GM21825 (cell line): ENCODE measurements around the gene LARGE1.

ENCODE experiments used
- ATAC-seq: cut with Tn5 transposase; IDR thresholded peaks from one replicate; pipeline ENCODE4 v1.9.1; 2021; ENCODE audit warnings: mild to moderate bottlenecking, moderate library complexity; ENCODE audit not compliant: unreplicated experiment

LARGE1 gene

DNA sequence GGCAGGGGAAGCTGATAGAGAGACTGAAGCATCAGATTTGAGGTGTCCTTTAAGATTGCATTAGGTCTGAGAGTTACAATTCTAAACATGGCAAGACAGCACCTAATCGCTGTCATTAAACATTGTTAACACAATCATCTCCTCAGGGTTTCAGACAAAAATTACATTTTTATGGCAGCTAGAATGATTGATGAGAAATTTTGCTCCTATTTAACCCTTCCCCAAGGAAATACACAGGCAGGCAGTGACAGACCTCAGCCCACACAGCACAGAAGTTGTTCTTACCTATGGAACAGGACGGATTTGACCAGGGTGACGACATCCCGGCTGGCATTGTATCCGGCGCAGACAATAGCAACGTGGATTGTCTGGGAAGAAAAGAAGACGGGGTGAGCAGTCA lies 294.3 kb downstream of the LARGE1 start:
- ATAC-seq, result no peak

DNA sequence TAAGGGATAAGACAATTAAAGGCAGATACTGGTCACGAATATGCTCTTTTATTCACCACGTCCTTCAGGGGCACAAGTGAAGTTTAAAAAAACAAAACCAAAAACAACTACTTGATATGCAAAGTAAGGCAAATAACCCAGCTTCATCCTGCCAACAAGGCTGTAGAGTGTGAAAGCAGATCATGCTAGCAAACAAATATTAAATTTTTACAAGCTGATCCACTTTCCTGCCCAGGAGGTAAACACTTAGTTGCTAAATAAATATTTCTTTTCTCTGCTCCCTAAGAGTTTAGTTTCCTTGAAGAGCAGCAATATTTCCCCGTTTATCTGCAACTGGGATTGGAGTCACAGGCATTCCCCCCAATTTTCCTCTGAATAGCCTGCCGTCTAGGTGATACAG lies 300.2 kb downstream of the LARGE1 start:
- no peak for ATAC-seq

DNA sequence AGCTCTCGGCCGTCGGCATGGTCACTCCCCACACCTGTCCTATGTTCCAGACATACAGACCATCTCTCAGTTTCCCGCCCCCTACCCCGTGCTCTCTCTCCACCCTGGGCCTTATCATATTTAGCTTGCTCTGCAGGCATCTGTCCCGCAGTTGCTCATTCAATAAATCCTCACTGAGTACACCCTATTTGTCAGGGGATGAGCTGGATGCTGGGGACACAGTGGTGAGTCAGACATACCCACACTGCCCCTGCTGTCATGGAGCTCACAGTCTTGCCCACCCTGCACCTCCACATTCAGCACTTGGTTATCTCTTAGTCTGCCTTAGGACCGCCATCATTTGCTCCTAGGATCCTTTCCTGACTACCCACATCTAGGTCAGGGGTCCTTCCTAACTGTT lies 313.8 kb downstream of the LARGE1 start:
- no peak for ATAC-seq

DNA sequence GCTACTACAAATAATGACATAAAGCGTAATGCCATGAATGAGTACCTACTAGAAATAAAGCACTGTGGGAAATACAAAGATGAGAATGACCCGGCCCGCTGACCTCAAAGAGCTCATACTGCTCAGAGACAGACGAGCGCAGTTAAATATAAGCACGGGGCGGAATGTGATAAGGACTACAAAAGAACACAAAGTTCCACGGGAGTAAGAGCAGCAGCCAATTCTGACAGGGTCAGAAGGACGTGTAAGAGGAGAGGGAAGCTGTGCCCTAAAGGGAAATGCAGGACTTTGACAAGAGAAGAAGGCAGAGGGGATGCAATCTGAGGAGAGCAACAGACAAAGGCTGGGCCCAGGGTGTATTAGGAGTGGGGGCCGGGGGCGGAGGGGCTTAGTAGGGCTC lies 314.6 kb downstream of the LARGE1 start:
- ATAC-seq, result no peak

DNA sequence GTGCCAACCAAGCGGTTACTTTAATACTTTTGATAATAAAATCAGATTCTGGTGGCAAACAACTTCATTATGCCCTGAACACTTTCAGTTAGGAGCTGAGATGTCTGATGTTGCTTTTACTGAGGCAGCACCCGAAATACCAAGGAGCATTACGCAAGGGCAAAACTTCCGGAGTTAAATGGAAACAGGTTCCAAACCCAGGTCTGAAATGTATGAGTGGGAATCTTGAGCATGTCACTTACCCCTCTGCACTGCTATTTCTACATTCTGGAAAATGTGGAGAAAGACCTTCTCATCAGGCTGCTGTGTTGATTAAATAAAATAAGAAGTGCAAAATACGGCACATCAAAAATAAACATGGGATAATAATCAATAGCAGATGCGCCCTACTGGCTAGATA lies 315.1 kb downstream of the LARGE1 start:
- no peak for ATAC-seq

DNA sequence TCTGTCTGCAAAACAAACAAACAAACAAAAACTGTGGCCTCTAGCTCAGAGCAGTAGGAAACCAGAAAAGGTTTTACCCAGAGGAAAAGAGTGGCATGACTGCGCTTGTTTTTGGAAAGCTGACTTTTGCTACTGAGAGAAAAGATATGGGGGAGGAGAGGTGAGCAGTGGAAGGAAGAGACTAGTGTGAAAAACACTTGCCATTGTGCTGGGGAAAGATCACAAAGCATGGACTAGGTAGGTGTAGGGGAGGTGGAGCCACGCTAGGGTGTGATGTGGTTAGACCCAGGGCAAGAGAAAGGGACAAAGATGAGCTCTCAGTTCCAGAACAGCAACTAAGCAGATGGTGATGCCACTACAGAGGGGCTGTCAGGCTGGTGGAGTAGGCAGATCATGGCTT lies 319.2 kb downstream of the LARGE1 start:
- no peak for ATAC-seq

DNA sequence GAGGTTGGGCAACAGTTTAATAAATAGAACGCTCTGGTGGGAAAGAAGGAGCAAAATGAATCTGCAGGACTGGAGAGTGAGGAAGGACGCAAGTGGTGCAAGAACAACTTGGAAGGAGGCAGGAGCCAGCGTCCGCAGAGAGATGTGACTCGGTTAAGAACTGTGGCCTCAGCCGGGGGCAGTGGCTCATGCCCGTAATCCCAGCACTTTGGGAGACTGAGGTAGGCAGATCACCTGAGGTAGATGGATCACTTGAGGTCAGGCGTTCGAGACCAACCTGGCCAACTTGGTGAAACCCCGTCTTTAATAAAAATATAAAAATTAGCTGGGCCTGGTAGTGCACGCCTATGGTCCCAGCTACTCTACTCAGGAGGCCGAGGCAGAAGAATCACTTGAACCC lies 319.7 kb downstream of the LARGE1 start:
- ATAC-seq, result no peak

DNA sequence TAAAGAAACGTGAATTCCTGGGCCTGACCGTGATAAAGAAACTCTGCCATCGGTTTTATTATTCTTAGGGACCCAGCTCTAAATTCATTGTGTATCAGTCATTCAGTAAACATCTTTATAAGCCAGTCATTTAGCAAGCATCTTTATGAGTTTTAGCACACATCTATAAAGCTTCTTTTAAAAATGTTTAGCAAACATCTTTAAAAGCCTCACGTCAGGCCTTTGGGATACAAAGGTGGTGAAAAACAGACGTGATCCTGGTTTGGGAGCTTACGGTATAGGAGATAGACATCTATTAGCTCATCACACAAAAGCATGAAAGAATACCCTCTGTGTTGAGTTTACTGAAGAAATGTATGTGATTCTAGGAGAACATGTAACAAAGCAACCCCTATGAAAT lies 320.2 kb downstream of the LARGE1 start:
- ATAC-seq, result no peak

DNA sequence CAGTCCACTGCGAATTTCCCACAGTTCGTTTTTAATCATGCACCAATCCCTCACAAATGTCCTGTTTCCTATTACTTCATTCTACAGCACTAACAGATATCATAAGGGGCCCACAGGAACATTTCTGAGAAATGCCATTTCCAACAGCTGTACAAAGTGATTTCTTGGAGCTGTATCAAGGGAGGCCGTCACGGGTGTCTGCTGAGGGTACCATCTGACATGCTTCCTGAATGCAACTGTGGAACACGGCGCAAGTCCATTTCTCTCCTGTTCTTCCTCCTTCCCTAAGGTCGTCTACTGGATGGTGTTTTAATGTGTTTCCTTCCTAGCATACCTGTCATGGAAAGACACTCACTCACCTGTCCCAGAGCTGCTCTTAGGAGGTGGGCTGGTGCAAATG lies 320.7 kb downstream of the LARGE1 start:
- ATAC-seq, result no peak

DNA sequence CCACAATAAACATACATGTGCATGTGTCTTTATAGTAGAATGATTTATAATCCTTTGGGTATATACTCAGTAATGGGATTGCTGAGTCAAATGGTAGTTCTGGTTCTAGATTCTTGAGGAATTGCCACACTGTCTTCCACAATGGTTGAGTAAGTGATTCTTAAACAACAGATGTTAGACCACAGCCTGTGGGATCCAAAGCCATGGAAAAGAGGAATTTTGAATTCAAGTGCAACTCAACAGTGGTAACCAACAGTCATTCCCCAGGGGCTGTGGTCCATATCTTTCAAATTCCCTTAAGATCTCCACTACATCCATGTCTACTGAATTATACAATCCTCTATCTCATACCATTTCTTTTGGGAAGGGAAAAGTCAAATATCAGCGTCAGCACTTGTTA lies 321.5 kb downstream of the LARGE1 start:
- no peak for ATAC-seq

DNA sequence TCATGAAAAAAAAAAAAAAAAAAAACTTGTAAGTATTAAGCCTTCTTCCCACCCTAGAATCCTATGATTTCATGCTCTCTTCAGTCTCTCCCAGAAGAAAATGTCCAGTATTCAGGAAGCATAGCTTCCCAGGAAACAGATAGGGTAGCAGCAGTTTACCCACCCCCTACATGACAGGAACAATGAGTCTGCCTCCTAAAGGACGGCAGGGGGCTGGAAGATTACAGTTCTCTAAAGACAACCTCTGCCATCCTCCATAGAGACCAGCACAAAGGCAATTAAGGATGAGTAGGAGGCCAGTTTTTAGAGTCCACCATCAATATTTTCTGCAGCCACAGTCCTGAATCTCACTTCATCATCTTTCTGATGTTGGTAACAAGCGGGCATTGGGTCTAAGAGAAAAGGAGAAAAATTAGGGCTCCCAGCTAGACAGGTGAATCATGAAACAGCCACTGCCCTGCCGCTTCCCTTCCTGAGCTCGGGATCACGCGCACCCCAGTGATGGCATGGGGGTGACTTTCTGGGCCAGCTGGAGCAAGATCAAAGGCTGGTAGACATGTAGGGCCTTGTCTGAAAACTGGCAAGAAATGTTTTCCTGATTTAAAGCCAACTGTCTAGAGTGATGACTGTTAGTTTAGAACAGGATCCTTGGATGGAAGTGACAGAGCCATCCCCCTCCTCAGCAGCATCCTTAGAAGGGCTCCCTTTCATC lies 322.8 kb downstream of the LARGE1 start:
- no peak for ATAC-seq

DNA sequence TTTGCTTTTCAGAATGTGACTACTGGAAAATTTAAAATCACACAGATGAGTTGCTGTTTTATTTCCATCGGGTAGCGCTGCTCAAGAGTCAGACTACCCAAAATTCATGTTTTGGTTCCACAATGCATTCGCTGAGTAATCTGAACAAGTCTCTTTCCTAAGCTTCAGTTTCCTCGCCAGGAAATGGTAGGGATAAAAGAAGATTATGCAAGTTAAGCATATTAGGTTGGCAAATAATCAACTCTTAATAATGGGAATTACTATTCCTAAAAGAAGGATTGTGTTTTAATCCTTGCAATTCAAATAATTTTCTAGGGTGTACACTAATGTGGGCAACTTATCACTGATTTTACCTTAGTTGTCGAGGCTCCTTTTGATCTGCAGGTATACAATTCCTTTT lies 326.5 kb downstream of the LARGE1 start:
- no peak for ATAC-seq

DNA sequence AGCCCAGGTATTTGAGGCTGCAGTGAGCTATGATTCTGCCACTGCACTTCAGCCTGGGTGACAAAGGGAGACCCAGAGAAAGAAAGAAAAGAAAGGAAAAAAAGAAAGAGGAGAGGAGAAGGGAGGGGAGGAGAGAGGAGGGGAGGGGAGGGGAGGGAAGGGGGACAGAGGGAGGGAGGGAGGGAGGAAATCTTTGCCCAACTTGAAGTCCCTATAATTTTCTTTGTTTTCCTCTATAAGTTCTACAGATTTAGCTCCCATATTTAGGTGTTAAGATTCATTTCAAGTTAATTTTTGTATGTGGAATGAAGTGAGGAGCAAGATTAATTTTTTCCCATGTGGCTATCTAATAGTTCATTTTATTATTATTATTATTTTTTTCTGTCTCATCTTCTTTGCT lies 328.3 kb downstream of the LARGE1 start:
- no peak for ATAC-seq

DNA sequence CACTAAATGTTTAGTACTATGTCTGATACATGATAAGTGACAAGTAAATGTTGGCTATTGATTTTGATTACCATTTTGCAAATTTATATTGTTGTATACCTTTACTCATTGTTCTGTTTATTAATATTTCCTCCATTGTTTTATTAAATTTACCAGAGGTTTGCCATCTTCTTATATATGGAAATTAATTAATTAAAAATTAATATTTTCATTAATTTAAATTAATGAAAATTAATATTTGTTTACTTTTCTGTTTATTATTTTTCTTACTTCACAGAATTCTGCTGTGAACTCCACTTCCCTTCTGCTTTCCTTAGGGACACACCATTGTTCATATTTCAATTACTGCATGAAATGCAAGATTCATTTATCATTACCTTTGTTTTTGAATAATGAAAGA lies 331.0 kb downstream of the LARGE1 start:
- ATAC-seq, result no peak

DNA sequence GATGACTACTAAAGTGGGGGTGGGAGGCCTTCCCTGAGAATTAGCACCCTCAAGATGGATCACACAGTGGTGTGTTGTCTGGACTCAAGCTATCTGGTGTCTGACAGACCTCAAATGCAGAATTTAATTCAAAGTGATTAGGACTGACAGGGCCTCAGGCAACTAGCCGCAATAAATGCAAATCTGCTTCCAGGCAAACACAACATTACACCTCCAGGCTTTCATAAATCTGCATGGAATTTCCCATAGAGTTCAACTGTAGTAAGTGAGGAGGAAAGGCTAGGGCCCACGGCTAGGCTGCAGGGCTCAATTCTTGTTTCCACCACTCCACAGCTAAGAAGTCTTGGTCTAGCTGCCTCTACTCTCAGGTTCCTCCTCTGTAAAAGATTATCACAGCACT lies 331.4 kb downstream of the LARGE1 start:
- no peak for ATAC-seq

DNA sequence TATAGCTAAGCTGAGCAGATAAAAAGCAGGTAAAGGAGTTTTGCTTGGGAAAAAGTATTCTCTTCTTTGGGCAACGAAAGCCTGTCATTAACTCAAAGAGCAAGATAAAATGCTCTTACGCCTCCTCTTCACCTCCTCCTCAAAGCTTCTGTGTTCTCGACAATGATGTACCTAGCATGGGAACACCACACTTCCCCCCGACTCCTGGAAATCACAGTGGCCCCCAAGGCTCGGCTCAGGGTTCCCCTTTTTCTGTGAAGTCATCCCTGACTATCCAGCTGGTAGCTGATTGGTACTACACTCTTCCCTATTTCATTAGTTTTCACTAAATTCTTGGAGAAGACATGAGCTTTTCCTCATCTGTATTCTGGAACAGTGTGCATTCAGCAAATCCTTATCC lies 336.1 kb downstream of the LARGE1 start:
- no peak for ATAC-seq

DNA sequence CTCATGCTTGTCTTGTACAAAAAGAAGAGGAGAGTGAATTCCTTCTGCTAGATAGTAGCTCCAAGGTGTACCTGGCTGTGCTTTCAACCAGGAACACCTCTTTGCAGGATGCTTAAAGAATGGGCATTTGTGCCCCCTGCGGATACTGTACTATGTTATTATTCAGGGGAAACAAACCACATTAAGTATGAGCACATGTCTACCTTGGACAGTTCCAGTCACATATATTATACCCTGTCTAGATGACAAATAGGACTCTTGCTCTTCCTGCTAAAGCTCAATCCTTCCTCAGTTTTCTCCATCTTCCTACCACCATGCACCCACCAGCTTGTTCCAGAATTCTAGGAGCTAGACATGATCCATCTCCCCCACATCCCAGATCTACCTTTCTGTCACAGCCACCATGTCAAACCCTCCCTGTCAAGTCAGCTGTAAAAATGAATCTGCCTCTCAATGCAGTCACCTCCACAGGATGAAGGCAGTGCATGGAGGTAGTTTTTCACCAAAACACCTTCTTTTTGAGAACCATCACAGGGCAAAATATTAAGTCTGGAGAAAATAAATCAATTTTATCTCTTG lies 337.4 kb downstream of the LARGE1 start:
- no peak for ATAC-seq

DNA sequence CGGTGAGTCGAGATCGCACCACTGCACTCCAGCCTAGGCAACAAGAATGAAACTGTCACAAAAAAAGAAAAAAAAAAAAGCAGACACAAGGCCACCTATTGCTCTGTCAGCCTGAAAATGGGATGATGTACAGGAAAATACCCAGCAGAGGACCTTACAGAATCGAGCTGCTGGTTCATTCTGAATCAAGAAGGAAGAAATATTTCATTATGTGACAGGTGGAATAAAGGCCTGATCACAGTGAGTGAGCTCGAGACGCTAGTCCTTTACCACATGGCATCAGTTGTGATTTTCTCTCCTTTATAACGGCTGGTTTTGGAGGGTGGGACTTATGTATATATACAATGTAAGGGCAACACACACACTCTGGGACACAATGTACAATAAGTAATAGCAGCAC lies 340.0 kb downstream of the LARGE1 start:
- no peak for ATAC-seq

DNA sequence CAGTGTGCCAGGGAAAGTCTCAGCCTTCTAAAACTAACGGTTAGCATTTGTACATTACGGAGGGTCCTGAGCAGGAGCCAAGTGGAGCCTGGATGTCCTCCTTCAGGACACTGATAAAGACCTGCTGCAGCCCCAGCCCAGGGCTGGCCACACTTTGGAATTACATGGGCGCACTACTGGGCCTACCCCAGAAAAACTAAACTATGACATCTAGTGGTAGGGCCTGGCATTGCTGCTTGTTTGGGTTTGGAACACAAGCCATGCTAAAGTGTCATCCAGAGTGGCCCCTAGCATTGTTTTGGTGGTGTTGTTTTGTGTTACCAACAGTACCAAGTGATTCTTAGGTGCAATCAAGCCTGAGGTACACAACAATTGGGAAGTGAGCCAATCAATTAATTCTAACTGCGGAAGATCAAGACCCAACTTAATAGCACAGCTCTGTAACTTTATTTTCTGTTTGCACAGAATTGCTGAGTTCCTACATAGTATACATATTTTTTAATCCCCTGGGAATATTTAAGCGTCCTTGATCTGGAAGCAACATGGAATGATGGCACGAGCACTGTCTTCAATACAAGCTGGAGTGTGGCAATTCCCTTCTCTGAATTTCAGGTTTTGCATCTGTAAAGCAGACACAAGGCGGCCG lies 340.7 kb downstream of the LARGE1 start:
- ATAC-seq, result no peak

DNA sequence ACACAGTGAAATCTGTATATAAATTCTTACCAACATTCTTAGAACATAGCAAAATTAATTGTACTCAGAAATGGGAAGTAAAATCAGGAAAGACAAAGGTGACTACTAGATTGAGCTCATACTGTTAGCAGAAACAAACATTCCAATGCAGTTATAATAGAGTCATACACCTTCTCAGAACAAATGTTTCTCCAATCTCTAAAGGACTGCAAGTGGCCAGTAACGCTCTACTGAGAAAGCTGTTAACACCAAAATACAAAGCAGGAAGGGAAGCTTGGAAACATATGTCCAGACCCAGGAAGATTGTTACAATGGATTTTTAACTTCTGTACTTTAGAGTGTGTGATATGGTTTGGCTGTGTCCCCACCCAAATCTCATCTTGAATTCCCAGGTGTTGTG lies 341.5 kb downstream of the LARGE1 start:
- no peak for ATAC-seq

DNA sequence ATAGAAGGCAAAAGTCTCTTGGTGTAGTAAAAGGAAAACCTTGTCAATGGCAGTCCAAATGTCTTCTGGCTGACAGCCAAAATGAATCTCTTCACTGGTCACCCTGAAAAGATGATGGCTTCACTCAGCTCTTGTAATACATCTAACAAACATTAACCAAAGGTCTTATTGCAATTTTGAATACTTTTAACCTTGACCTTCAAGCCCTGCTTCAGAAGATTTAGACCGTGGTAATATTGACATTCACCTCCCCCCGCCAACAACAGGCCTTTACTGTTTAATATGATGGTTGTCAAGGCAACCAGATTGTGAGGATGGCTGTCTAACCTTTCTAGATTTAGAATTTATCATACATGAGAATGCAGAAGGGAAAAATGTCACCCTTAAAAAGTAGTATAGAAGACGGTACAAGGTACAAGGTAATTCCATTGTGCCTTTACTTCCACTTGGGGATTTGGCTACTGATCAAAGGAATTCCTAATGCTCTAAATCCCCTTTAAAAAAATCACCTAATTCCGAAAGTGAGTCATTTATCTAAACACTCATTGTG lies 342.3 kb downstream of the LARGE1 start:
- no peak for ATAC-seq

DNA sequence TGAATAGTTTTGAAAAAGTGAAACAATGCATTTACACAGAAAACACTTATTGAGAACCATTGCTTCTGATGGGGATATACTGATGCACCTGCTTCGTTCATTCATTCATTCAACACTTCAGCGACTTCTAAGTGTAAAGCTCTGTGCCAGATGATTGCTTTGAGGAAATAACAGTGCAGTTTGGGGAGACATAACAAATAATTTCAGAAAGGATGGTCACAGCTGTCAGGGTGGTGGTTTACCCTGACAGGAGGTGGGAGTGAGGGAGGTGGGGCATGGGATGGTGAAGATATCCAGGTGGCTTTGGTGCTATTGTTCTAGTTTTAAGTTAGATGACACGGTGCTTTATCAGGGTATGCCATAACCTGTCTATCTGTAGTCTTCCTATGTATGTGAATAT lies 344.1 kb downstream of the LARGE1 start:
- ATAC-seq, result no peak
